HEK293T (cell line): ENCODE measurements around the gene GCN1.
A peak's percentile ranks its signal among the peaks of the same experiment; 100 is the strongest.

ENCODE experiments used
- CTCF ChIA-PET: fragments of 350-600 bp; formaldehyde crosslinking; extraction: SDS; loops from one replicate; lab custom pipeline; 2021; ENCODE audit warnings: antibody characterized with exemption, inconsistent platforms; lab: Yijun Ruan, JAX
- POLR2A ChIA-PET: fragments of 350-600 bp; formaldehyde crosslinking; extraction: SDS; loops from one replicate; lab custom pipeline; 2020; ENCODE audit warnings: antibody characterized with exemption, inconsistent platforms; lab: Yijun Ruan, JAX
- DNase-seq: peaks from one replicate; pipeline ENCODE4 v3.0.0; 2012; ENCODE audit warnings: mixed read lengths; ENCODE audit errors: extremely low spot score
- ARNT ChIP-seq: fragments of 450-650 bp; IDR thresholded peaks from 2 replicates; pipeline ENCODE4 v1.6.1; 2017; ENCODE audit warnings: mild to moderate bottlenecking
- BHLHE40 ChIP-seq: fragments of 450-650 bp; IDR thresholded peaks from 2 replicates; pipeline ENCODE4 v1.6.1; 2016; ENCODE audit warnings: mild to moderate bottlenecking, moderate library complexity, borderline replicate concordance
- CTBP1 ChIP-seq: fragments of 450-650 bp; IDR thresholded peaks from 2 replicates; pipeline ENCODE4 v1.6.1; 2016; ENCODE audit warnings: borderline replicate concordance
- ELF4 ChIP-seq: fragments of 450-650 bp; IDR thresholded peaks from 2 replicates; pipeline ENCODE4 v1.6.1; 2017; ENCODE audit warnings: antibody characterized with exemption
- FOXA1 ChIP-seq: fragments of 450-650 bp; IDR thresholded peaks from 2 replicates; pipeline ENCODE4 v1.6.1; 2016; ENCODE audit warnings: mild to moderate bottlenecking
- FOXK2 ChIP-seq: fragments of 450-650 bp; IDR thresholded peaks from 2 replicates; pipeline ENCODE4 v1.6.1; 2016; ENCODE audit warnings: mild to moderate bottlenecking
- FOXM1 ChIP-seq: fragments of 450-650 bp; IDR thresholded peaks from 2 replicates; pipeline ENCODE4 v1.6.1; 2017; ENCODE audit warnings: mild to moderate bottlenecking, borderline replicate concordance
- HDGF ChIP-seq: fragments of 450-650 bp; IDR thresholded peaks from 2 replicates; pipeline ENCODE4 v1.6.1; 2017; ENCODE audit warnings: antibody characterized with exemption, borderline replicate concordance
- L3MBTL2 ChIP-seq: fragments of 450-650 bp; conservative IDR thresholded peaks from 2 replicates; pipeline ENCODE4 v1.6.1; 2016; ENCODE audit warnings: mild to moderate bottlenecking
- LEF1 ChIP-seq: fragments of 450-650 bp; IDR thresholded peaks from 2 replicates; pipeline ENCODE4 v1.6.1; 2017; ENCODE audit warnings: mild to moderate bottlenecking, borderline replicate concordance
- NFRKB ChIP-seq: fragments of 450-650 bp; IDR thresholded peaks from 2 replicates; pipeline ENCODE4 v1.6.1; 2016; ENCODE audit warnings: mild to moderate bottlenecking, moderate library complexity
- SP1 ChIP-seq: fragments of 450-650 bp; IDR thresholded peaks from 2 replicates; pipeline ENCODE4 v1.6.1; 2017
- SUZ12 ChIP-seq: fragments of 450-650 bp; IDR thresholded peaks from 2 replicates; pipeline ENCODE4 v1.6.1; 2016; ENCODE audit warnings: mild to moderate bottlenecking
- TARDBP ChIP-seq: fragments of 450-650 bp; IDR thresholded peaks from 2 replicates; pipeline ENCODE4 v1.6.1; 2016
- ZNF384 ChIP-seq: fragments of 450-650 bp; IDR thresholded peaks from 2 replicates; pipeline ENCODE4 v1.6.1; 2016
- TF ChIP-seq, protein P1 (sequence below): fragments of 450-650 bp; IDR thresholded peaks from 2 replicates; pipeline ENCODE4 v1.6.1; 2016

GCN1 gene

GRCh38 chr12:120229487-120230325 is 35.2 kb upstream of the GCN1 start:
- TF ChIP-seq FOXA1, result no peak
- no peak for TF ChIP-seq FOXK2
- TF ChIP-seq L3MBTL2, result no peak
- no peak for TF ChIP-seq SP1
- no peak for TF ChIP-seq ZNF384
- no peak for TF ChIP-seq TARDBP
- TF ChIP-seq, protein P1, sequence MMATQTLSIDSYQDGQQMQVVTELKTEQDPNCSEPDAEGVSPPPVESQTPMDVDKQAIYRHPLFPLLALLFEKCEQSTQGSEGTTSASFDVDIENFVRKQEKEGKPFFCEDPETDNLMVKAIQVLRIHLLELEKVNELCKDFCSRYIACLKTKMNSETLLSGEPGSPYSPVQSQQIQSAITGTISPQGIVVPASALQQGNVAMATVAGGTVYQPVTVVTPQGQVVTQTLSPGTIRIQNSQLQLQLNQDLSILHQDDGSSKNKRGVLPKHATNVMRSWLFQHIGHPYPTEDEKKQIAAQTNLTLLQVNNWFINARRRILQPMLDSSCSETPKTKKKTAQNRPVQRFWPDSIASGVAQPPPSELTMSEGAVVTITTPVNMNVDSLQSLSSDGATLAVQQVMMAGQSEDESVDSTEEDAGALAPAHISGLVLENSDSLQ, result no peak
- no peak for TF ChIP-seq ARNT
- no peak for TF ChIP-seq FOXM1
- no peak for TF ChIP-seq NFRKB
- TF ChIP-seq CTBP1, result no peak
- no peak for TF ChIP-seq LEF1
- no peak for TF ChIP-seq BHLHE40
- TF ChIP-seq ELF4, result no peak
- TF ChIP-seq SUZ12, result no peak
- ChIA-PET CTCF (interaction anchor here (0.7 to 9.2 kb wide), 7 partner anchors 11 to 62 kb away, joined by 3 to 222 read pairs (median 4); partner anchors contain the start of genes PXN and RNU4-2), POLR2A (interaction anchor here (1.0 to 10.9 kb wide), 9 partner anchors 13 to 113 kb away, joined by 3 to 269 read pairs (median 3); partner anchors contain the start of genes PXN, RAB35, RNU4-1 and RNU4-2)
- DNase-seq, result no peak

GRCh38 chr12:120229071-120229486 is 34.6 kb upstream of the GCN1 start:
- POLR2A ChIA-PET, result interaction anchor here (1.1 to 10.9 kb wide), 6 partner anchors 10 to 62 kb away, joined by 3 to 269 read pairs (median 73); partner anchors contain the start of genes PXN, RNU4-1, RNU4-2 and RPLP0
- TF ChIP-seq LEF1 (no peak), NFRKB (no peak), FOXM1 (no peak), SP1 (no peak), L3MBTL2 (no peak), CTBP1 (no peak), FOXK2 (no peak), FOXA1 (no peak), TARDBP (no peak), HDGF (no peak), ELF4 (no peak), SUZ12 (no peak), BHLHE40 (no peak), ARNT (no peak)
- TF ChIP-seq, protein P1, result no peak
- CTCF ChIA-PET, result interaction anchor here (1.0 to 9.2 kb wide), 10 partner anchors 9 to 63 kb away, joined by 3 to 222 read pairs (median 6); partner anchors contain the start of genes PXN, RNU4-1, RNU4-2 and RPLP0

DNA sequence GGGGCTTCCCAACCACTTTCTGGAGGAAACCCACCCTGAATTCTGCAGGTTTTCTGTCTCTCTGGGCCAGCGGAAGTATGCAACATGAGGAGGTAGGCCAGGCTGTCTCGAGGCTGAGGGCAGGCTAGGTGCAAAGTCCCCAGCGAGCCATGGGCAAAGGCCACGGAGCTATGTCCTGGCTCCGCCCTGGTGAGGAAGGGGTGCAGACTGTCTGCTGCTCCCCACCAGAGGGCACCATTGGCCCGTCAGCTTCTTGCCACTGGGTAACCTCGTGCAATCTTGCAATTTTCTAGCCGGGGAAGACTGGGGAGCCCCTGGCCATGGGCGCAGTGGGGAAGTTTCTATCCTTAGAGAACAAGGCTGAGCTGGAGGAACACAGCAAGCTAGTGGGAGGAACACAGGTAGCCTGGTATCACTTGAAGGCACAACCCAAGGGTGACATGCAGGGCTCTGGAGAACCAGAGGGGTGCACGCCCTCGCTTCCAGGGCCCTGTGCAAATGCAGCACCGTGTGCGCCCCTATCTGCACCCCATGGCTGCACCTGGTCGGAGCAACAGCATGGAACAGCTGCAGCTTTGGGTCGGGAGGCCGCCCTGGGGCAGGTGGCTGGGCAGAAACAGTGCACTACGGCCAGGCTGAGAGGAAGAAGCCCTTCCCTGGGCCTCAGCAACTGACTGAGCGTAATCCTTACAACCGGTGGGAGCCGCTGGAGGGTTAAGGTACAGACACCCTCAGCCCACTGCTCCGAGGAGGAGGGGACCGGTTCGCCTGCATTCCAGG is 34.0 kb upstream of the GCN1 start:
- POLR2A ChIA-PET, result interaction anchor here (0.7 to 10.9 kb wide), 10 partner anchors 9 to 89 kb away, joined by 3 to 269 read pairs (median 4); partner anchors contain the start of genes PXN, RNU4-1, RNU4-2 and RPLP0
- peak; percentile 80 for DNase-seq
- TF ChIP-seq FOXM1, result no peak
- CTCF ChIA-PET, result interaction anchor here (0.5 to 9.2 kb wide), 21 partner anchors 8 to 798 kb away, joined by 3 to 222 read pairs (median 5); partner anchors contain the start of genes PXN, RNU4-1, RNU4-2 and RPLP0

More at GRCh38 chr12:120229071-120229486, 34.6 kb upstream of the GCN1 start:
- no peak for DNase-seq

DNA sequence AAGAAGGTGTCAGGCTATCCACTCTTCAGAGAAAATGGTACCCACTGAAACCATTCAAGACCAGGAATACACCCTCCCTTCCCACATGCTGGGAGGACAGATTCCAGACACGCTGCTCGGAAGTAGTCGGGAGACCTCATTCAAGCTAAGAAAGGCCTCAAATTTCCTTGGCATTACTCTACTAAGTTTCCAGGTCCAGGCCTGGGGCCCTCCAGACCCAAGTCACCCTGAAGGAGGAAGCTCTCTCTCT is 33.5 kb upstream of the GCN1 start:
- TF ChIP-seq BHLHE40, result no peak
- no peak for TF ChIP-seq ZNF384
- no peak for TF ChIP-seq HDGF
- no peak for TF ChIP-seq ELF4
- no peak for TF ChIP-seq LEF1
- no peak for TF ChIP-seq FOXM1
- no peak for TF ChIP-seq ARNT
- TF ChIP-seq L3MBTL2, result no peak
- TF ChIP-seq, protein P1, result no peak
- TF ChIP-seq CTBP1, result no peak
- no peak for TF ChIP-seq NFRKB
- no peak for TF ChIP-seq FOXA1
- TF ChIP-seq TARDBP, result no peak
- TF ChIP-seq SP1, result no peak
- no peak for TF ChIP-seq FOXK2
- CTCF ChIA-PET, result interaction anchor here (0.6 to 9.2 kb wide), 20 partner anchors 8 to 147 kb away, joined by 3 to 222 read pairs (median 5); partner anchors contain the start of genes PXN, RNU4-1, RNU4-2 and RPLP0
- DNase-seq, result no peak
- POLR2A ChIA-PET, result interaction anchor here (0.7 to 10.9 kb wide), 9 partner anchors 8 to 89 kb away, joined by 3 to 269 read pairs (median 4); partner anchors contain the start of genes PXN, RNU4-1, RNU4-2 and RPLP0

DNA sequence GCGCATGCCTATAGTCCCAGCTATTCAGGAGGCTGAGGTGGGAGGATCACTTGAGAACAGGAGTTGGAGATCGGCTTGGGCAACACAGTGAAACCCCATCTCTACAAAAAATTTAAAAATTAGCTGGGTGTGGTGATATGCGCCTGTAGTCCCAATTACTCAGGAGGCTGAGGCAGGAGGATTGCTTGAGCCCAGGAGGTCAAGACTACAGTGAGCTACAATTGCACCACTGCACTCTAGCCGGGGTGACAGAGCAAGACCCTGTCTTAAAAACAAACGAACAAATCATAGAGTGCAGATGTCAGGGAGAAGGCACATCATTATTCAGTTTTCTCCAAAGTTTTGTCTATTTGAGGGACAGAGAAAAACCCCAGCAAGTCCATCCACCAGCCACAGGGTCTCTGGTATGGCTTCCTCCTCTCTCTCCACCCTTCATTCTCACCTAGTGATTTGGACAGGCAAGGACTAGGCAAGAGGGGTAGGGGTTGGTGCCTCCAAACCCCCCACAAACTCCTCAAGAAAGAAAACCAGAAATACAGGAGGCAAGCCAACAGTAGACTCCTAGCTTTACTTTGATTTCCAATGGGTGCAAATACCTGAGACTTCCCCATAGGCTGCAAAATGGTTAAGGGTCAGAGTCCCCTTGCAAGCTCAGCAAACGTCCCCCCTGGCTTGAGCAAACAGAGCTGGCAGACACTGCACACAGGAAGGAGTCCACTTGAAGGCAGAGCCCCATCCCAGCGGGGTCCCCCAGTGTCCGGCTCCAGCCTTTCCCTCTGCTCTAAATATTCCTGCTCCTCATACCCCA is 32.9 kb upstream of the GCN1 start:
- DNase-seq, result no peak
- TF ChIP-seq NFRKB, result no peak
- TF ChIP-seq ELF4, result no peak
- TF ChIP-seq L3MBTL2, result no peak
- no peak for TF ChIP-seq CTBP1
- no peak for TF ChIP-seq BHLHE40
- TF ChIP-seq FOXM1, result no peak
- TF ChIP-seq SP1, result no peak
- TF ChIP-seq, protein P1, result no peak
- no peak for TF ChIP-seq HDGF
- TF ChIP-seq SUZ12, result no peak
- TF ChIP-seq TARDBP, result no peak
- TF ChIP-seq ARNT, result no peak
- no peak for TF ChIP-seq FOXA1
- no peak for TF ChIP-seq ZNF384
- no peak for TF ChIP-seq LEF1
- ChIA-PET CTCF (interaction anchor here (0.6 to 9.2 kb wide), 21 partner anchors 8 to 147 kb away, joined by 3 to 222 read pairs (median 5); partner anchors contain the start of genes PXN, RNU4-1, RNU4-2 and RPLP0), POLR2A (interaction anchor here (0.7 to 10.9 kb wide), 10 partner anchors 8 to 90 kb away, joined by 3 to 269 read pairs (median 4); partner anchors contain the start of genes PXN, RNU4-1, RNU4-2 and RPLP0)
